LNCAP (cell line): ENCODE measurements around the gene TMPRSS11F.

ENCODE experiments used
- CTCF ChIP-seq: fragments of 450-650 bp; IDR thresholded peaks from 2 replicates; pipeline ENCODE4 v1.5.1; 2017; ENCODE audit warnings: mild to moderate bottlenecking

Gene TMPRSS11F

GRCh38 chr4:68152411-68152810 lies 22.7 kb upstream of the TMPRSS11F start:
- no peak for TF ChIP-seq CTCF

GRCh38 chr4:68148800-68149685 lies 19.4 kb upstream of the TMPRSS11F start:
- no peak for TF ChIP-seq CTCF

- TF ChIP-seq CTCF: no peak
These were observed 17.4 kb upstream of the TMPRSS11F start for GRCh38 chr4:68147079-68147478.

- TF ChIP-seq CTCF: no peak
These were observed 15.6 kb upstream of the TMPRSS11F start for GRCh38 chr4:68145261-68145660.

- no peak for TF ChIP-seq CTCF
These were observed 12.2 kb upstream of the TMPRSS11F start for GRCh38 chr4:68141852-68142251.

GRCh38 chr4:68132342-68132741 lies 2.7 kb upstream of the TMPRSS11F start:
- TF ChIP-seq CTCF: no peak

GRCh38 chr4:68124262-68124661 lies 5.4 kb downstream of the TMPRSS11F start:
- TF ChIP-seq CTCF: no peak

GRCh38 chr4:68123525-68123924 lies 6.1 kb downstream of the TMPRSS11F start:
- TF ChIP-seq CTCF: no peak
